GM18502 (cell line): ENCODE results near the gene FNDC8.
"Not testable (repeated sequence)": the region's sequence is repeated elsewhere in the genome, so short reads cannot be mapped to it uniquely, and the experiment has no call there.

ENCODE experiments used
- ATAC-seq: cut with Tn5 transposase; IDR thresholded peaks from one replicate; pipeline ENCODE4 v1.9.1; 2021; ENCODE audit warnings: mild to moderate bottlenecking; ENCODE audit not compliant: unreplicated experiment, poor library complexity

FNDC8 gene

GRCh38 chr17:35167046-35167445 is 45.6 kb downstream of the FNDC8 start:
- ATAC-seq: no peak

GRCh38 chr17:35167666-35168065 is 46.3 kb downstream of the FNDC8 start:
- ATAC-seq: no peak

- ATAC-seq: no peak
These were observed 48.5 kb downstream of the FNDC8 start for GRCh38 chr17:35169835-35170363.

GRCh38 chr17:35170968-35171771 is 49.8 kb downstream of the FNDC8 start:
- no peak for ATAC-seq

- no peak for ATAC-seq
These were observed 50.4 kb downstream of the FNDC8 start for GRCh38 chr17:35171834-35172233.

GRCh38 chr17:35172321-35172720 is 50.9 kb downstream of the FNDC8 start:
- not testable (repeated sequence) for ATAC-seq

- no peak for ATAC-seq
These were observed 53.5 kb downstream of the FNDC8 start for GRCh38 chr17:35174835-35175334.

- no peak for ATAC-seq
These were observed 54.4 kb downstream of the FNDC8 start for GRCh38 chr17:35175638-35176415.

GRCh38 chr17:35176897-35177296 is 55.5 kb downstream of the FNDC8 start:
- no peak for ATAC-seq

- not testable (repeated sequence) for ATAC-seq
These were observed 58.0 kb downstream of the FNDC8 start for GRCh38 chr17:35179379-35179778.
